GM23248 (cell line): Measurements from ENCODE around the gene ZNF212. TPM values are rescaled to one million over a fixed set of nuclear protein-coding genes. Genes with fewer than 3 reads are reported as not detected.
"Not testable (repeated sequence)": the region's sequence is repeated elsewhere in the genome, so short reads cannot be mapped to it uniquely, and the experiment has no call there.

ENCODE experiments used
- DNase-seq: peaks from one replicate; pipeline ENCODE4 v3.0.0-alpha.2; 2015
- H2AFZ ChIP-seq: fragments of 200-600 bp; sonication (generic); 2 replicates; pipeline ENCODE4 v1.6.1; 2016; ENCODE audit warnings: antibody characterized with exemption
- H3F3A ChIP-seq: fragments of 200-600 bp; sonication (generic); 2 replicates; pipeline ENCODE4 v1.6.1; 2016; ENCODE audit warnings: mild to moderate bottlenecking, antibody characterized with exemption, mixed run types; ENCODE audit not compliant: insufficient read depth
- H3K27ac ChIP-seq: fragments of 200-600 bp; sonication (generic); 2 replicates; pipeline ENCODE4 v1.5.1; 2016; ENCODE audit warnings: mild to moderate bottlenecking
- H3K27me3 ChIP-seq: fragments of 200-600 bp; sonication (generic); replicated peaks from 2 replicates; pipeline ENCODE4 v1.6.1; 2016; ENCODE audit warnings: mild to moderate bottlenecking; ENCODE audit not compliant: insufficient read depth
- H3K36me3 ChIP-seq: fragments of 200-600 bp; sonication (generic); 2 replicates; pipeline ENCODE4 v1.6.1; 2016; ENCODE audit warnings: low read depth, mild to moderate bottlenecking
- H3K4me1 ChIP-seq: fragments of 200-600 bp; sonication (generic); 2 replicates; pipeline ENCODE4 v1.6.1; 2016; ENCODE audit warnings: mild to moderate bottlenecking; ENCODE audit not compliant: insufficient read depth
- H3K4me2 ChIP-seq: fragments of 200-600 bp; sonication (generic); one replicate; pipeline ENCODE4 v1.6.1; 2016; ENCODE audit warnings: mild to moderate bottlenecking; ENCODE audit not compliant: unreplicated experiment
- H3K4me3 ChIP-seq: fragments of 200-600 bp; sonication (generic); 2 replicates; pipeline ENCODE4 v1.5.1; 2016; ENCODE audit warnings: mild to moderate bottlenecking
- H3K79me2 ChIP-seq: fragments of 200-600 bp; sonication (generic); 2 replicates; pipeline ENCODE4 v1.6.1; 2016; ENCODE audit warnings: mild to moderate bottlenecking; ENCODE audit not compliant: insufficient read depth
- H3K9ac ChIP-seq: fragments of 200-600 bp; sonication (generic); 2 replicates; pipeline ENCODE4 v1.6.1; 2016; ENCODE audit warnings: mild to moderate bottlenecking
- H3K9me2 ChIP-seq: fragments of 200-600 bp; sonication (generic); 2 replicates; pipeline ENCODE4 v1.6.1; 2016; ENCODE audit warnings: mixed run types, mild to moderate bottlenecking, moderate library complexity; ENCODE audit not compliant: insufficient read depth
- H3K9me3 ChIP-seq: fragments of 200-600 bp; sonication (generic); one replicate; pipeline ENCODE4 v1.6.1; 2017; ENCODE audit warnings: low read depth
- H4K20me1 ChIP-seq: fragments of 200-600 bp; sonication (generic); 2 replicates; pipeline ENCODE4 v1.6.0; 2016; ENCODE audit not compliant: insufficient read depth
- EZH2 ChIP-seq: fragments of 200-600 bp; sonication (generic); IDR thresholded peaks from 2 replicates; pipeline ENCODE4 v1.6.1; 2018; ENCODE audit warnings: antibody characterized with exemption, mild to moderate bottlenecking; ENCODE audit not compliant: insufficient read depth, poor library complexity, severe bottlenecking
- EZH2phosphoT487 ChIP-seq: fragments of 200-600 bp; sonication (generic); IDR thresholded peaks from 2 replicates; pipeline ENCODE4 v1.6.1; 2018; ENCODE audit warnings: antibody characterized with exemption, moderate library complexity, mild to moderate bottlenecking, low read depth; ENCODE audit not compliant: insufficient read depth
- WGBS, 2 experiments: methylation state at CpG; one replicate each; pipeline ENCODE4 v1.1.6; 2015 to 2017; ENCODE audit warnings: low lambda C conversion rate in 2 of 2, low coverage in 1 of 2; ENCODE audit errors: missing lambda C conversion rate in 2 of 2; 5-methylcytosine and 5-hydroxymethylcytosine counted together
- in situ Hi-C: fragments of 300-500 bp; cut with MboI; formaldehyde crosslinking; loops from 2 replicates; pipeline ENCODE4 v1.15.0; 2020
- polyA plus RNA-seq: library from polyadenylated mRNA; unstranded; fragments of >200 nt; fragmentation: Nextera tagmentation; extraction: Ambion mirVana; gene quantifications from 2 replicates; pipeline ENCODE4 v1.2.1, GENCODE V29; 2016
- total RNA-seq: library from RNA; depleted of rRNA; stranded (reverse); fragments of >200 nt; shearing (Covaris generic); gene quantifications from 2 replicates; pipeline ENCODE4 v1.2.3, GENCODE V29; 2014

ZNF212 gene
- total and polyA plus RNA-seq, 2 experiments from 2014 or later = 4.1 to 5.3 TPM

- Histone ChIP-seq H3K4me2 (no peak overlapping the region), H3F3A (peaks cover 12% of the 10 kb centered on the region), H3K9me3 (no peaks in the 10 kb centered on the region), H3K79me2 (peaks cover 11% of the 10 kb centered on the region), H3K27ac (no peak overlapping the region), H3K36me3 (peaks cover 4% of the 10 kb centered on the region; the same call in 1 of the 2 replicates), H3K4me1 (peaks cover 23% of the 10 kb centered on the region), H2AFZ (no peak overlapping the region), H4K20me1 (no peaks in the 10 kb centered on the region), H3K27me3 (no peaks in the 10 kb centered on the region), H3K9me2 (no peaks in the 10 kb centered on the region), H3K9ac (no peak overlapping the region), H3K4me3 (no peak overlapping the region)
- 96% methylated on average over 21 of the region's 39 CpGs; no CpG with 5 or more reads in 1 of the 2 experiments for WGBS, 2 experiments
- TF ChIP-seq EZH2phosphoT487 = no peak
- TF ChIP-seq EZH2 = no peak
- DNase-seq = no peak
- in situ Hi-C loops = no loop called here
Measured at GRCh38 chr7:149223761-149224160, 15.7 kb upstream of the ZNF212 start.

DNA sequence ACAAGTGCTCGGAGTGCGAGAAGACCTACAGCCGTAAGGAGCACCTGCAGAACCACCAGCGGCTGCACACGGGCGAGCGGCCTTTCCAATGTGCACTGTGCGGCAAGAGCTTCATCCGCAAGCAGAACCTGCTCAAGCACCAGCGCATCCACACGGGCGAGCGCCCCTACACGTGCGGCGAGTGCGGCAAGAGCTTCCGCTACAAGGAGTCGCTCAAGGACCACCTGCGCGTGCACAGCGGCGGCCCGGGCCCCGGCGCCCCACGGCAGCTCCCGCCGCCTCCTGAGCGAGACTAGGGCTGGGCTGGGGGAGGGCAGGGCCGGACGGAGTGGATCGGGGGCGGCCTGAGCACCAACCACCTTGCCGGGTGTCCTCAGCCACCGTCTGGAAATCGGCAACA, 15.1 kb upstream of the ZNF212 start:
- no peaks in the 10 kb centered on the region for H3K9me2 ChIP-seq
- H3K9me3 ChIP-seq = no peaks in the 10 kb centered on the region
- peaks cover 18% of the 10 kb centered on the region for H3K4me1 ChIP-seq
- in situ Hi-C loops = no loop called here
- H3K27ac ChIP-seq = no peak overlapping the region
- H3K27me3 ChIP-seq = no peaks in the 10 kb centered on the region
- no peak overlapping the region for H2AFZ ChIP-seq
- peaks cover 11% of the 10 kb centered on the region for H3F3A ChIP-seq
- H4K20me1 ChIP-seq = no peaks in the 10 kb centered on the region
- no peak for DNase-seq
- H3K36me3 ChIP-seq = peaks cover under 1% of the 10 kb centered on the region; the same call in 1 of the 2 replicates
- 98 to 99% methylated on average over 31 to 37 of the region's 37 CpGs for WGBS, 2 experiments
- H3K79me2 ChIP-seq = peaks cover 6% of the 10 kb centered on the region; the same call in 1 of the 2 replicates
- no peak overlapping the region for H3K4me2 ChIP-seq
- no peak overlapping the region for H3K9ac ChIP-seq
- no peak overlapping the region for H3K4me3 ChIP-seq
- no peak for TF ChIP-seq EZH2phosphoT487
- no peak for TF ChIP-seq EZH2

DNA sequence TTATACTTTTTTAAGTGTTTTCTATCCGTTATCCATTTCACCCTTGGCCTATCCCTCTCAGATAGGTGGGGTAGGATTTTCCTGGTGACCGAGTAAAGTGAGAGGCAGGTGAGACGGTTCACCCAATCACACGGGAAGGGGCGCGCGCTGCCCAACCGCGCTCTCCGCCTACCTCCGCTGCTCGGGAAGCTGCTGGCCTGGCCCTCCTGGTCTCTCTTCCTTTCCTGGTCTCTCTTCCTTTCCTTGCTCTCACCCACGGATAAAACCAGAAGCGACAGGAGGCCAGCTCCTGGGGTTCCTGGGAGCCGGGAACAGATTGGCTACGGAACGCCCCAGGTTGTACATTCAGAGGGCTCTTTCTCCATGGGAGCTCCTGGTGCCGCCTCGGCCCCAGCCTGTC, 14.3 kb upstream of the ZNF212 start:
- no peak overlapping the region for H2AFZ ChIP-seq
- no peak overlapping the region for H3K4me3 ChIP-seq
- no peaks in the 10 kb centered on the region for H3K9me2 ChIP-seq
- H3K4me2 ChIP-seq = no peak overlapping the region
- in situ Hi-C loops = no loop called here
- H3K27ac ChIP-seq = no peak overlapping the region
- H3K79me2 ChIP-seq = 0 out of 2 replicates have a peak, but pooled peaks cover 5% of the 10 kb centered on the region
- H3K4me1 ChIP-seq = peaks cover 11% of the 10 kb centered on the region
- TF ChIP-seq EZH2phosphoT487 = no peak
- no peak for TF ChIP-seq EZH2
- 91 to 96% methylated on average over 17 to 19 of the region's 19 CpGs for WGBS, 2 experiments
- no peaks in the 10 kb centered on the region for H3K9me3 ChIP-seq
- no peak for DNase-seq
- no peaks in the 10 kb centered on the region; the same call in 1 of the 2 replicates for H3K36me3 ChIP-seq
- no peak overlapping the region for H3K9ac ChIP-seq
- H3K27me3 ChIP-seq = no peaks in the 10 kb centered on the region
- no peaks in the 10 kb centered on the region for H4K20me1 ChIP-seq
- 0 out of 2 replicates have a peak, but pooled peaks cover 5% of the 10 kb centered on the region for H3F3A ChIP-seq

DNA sequence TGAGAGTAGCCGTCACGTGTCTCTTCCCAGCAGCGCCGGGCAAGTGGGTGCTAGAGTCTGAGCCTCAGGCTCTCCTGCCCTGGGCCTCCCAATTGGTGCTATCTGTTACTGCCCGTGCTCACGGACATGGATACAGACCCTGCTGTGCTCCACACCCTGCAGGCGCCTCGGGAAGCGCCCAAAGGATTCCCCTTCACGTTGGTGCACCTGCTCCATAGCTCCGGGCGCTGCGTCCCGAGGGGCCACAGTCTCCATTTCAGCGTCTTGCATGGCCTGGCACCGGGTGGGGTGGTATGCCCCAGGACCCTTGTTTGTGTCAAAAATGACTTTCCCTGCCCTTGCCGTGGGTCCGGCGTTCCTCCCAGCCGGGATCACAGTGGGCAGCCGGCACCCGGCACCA, 13.8 kb upstream of the ZNF212 start:
- H3K27ac ChIP-seq = no peak overlapping the region
- TF ChIP-seq EZH2phosphoT487 (no peak), EZH2 (no peak)
- 91 to 93% methylated on average over 22 of the region's 22 CpGs for WGBS, 2 experiments
- H3K9me2 ChIP-seq = no peaks in the 10 kb centered on the region
- in situ Hi-C loops = no loop called here
- 0 out of 2 replicates have a peak, but pooled peaks cover 5% of the 10 kb centered on the region for H3K79me2 ChIP-seq
- no peak overlapping the region for H2AFZ ChIP-seq
- no peak overlapping the region for H3K4me2 ChIP-seq
- no peak overlapping the region for H3K4me3 ChIP-seq
- no peaks in the 10 kb centered on the region for H3K36me3 ChIP-seq
- no peaks in the 10 kb centered on the region for H3K27me3 ChIP-seq
- no peaks in the 10 kb centered on the region for H3K9me3 ChIP-seq
- no peak overlapping the region for H3K9ac ChIP-seq
- H4K20me1 ChIP-seq = no peaks in the 10 kb centered on the region
- peaks cover 5% of the 10 kb centered on the region for H3K4me1 ChIP-seq
- DNase-seq = no peak
- 0 out of 2 replicates have a peak, but pooled peaks cover 5% of the 10 kb centered on the region for H3F3A ChIP-seq

DNA sequence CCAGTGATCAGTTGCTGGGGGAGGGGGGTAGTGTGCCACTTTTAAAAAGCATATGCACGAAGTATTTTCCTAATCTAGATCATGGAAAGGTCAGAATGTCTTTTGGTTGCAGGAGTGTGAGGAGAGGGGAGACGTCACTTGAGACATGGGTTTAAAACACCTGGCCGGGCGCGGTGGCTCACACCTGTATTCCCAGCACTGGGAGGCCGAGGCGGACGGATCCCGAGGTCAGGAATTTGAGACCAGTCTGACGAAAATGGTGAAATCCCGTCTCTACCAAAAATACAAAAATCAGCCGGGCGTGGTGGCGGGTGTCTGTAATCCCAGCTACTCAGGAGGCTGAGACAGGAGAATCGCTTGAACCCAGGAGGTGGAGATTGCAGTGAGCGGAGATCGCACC, 13.1 kb upstream of the ZNF212 start:
- DNase-seq, H3K36me3 ChIP-seq, H3K9me3 ChIP-seq, H2AFZ ChIP-seq, H3K27ac ChIP-seq, H3F3A ChIP-seq, in situ Hi-C loops, H3K9me2 ChIP-seq, H3K4me3 ChIP-seq, H3K9ac ChIP-seq, H3K27me3 ChIP-seq, H3K4me1 ChIP-seq, H3K4me2 ChIP-seq, H3K79me2 ChIP-seq, H4K20me1 ChIP-seq: not testable (repeated sequence)
- 92% methylated on average over 17 of the region's 17 CpGs for WGBS, 2 experiments
